ENCODE measurements around the gene TIMM22.

DNA sequence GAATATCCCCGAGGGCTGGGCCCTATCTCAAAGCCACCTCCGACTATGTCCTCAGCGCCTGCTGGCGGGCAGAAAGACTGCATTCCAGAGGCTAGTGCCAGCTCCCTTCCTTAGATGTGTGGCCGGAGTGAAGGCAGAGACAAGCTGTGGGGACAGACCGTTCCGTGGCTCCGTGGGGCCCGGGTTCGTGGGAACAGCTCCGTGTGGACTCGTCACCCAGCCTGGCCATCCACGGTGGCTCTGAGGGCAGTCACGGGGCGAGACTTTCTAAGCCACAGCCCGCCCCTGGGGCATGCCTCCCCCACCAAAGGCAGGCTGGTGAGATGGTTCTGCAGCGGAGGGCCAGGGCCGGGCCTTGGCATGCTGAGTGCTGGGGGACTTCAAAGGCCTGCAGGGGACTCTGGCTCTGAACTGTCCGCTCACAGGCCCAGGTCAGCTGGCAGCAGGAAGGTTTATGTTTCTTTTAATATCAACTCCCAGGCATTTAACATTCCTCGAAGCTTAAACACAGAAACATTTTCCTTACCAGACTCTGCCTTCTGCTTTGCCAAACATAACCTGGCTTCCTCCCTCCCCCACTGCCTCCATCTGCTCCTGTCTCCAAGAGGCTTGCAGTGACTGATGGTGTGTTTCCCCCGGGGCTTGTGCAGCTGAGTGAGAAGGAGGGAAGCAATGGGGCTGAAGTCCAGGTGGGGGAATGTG lies 50.4 kb downstream of the TIMM22 start:
- TF ChIP-seq, protein P1, sequence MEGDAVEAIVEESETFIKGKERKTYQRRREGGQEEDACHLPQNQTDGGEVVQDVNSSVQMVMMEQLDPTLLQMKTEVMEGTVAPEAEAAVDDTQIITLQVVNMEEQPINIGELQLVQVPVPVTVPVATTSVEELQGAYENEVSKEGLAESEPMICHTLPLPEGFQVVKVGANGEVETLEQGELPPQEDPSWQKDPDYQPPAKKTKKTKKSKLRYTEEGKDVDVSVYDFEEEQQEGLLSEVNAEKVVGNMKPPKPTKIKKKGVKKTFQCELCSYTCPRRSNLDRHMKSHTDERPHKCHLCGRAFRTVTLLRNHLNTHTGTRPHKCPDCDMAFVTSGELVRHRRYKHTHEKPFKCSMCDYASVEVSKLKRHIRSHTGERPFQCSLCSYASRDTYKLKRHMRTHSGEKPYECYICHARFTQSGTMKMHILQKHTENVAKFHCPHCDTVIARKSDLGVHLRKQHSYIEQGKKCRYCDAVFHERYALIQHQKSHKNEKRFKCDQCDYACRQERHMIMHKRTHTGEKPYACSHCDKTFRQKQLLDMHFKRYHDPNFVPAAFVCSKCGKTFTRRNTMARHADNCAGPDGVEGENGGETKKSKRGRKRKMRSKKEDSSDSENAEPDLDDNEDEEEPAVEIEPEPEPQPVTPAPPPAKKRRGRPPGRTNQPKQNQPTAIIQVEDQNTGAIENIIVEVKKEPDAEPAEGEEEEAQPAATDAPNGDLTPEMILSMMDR (IDR thresholded peaks at IDR 0.05 in 4 of 5, conservative IDR thresholded peaks at IDR 0.05 in 1 of 5), result no peak
- no peak for TF ChIP-seq POLR2A (IDR thresholded peaks at IDR 0.05)

All from gastrocnemius medialis (tissue), 4 donors.